Memory B cell (primary cell): ENCODE data around the gene MMP24OS.
"Not testable (repeated sequence)": the region's sequence is repeated elsewhere in the genome, so short reads cannot be mapped to it uniquely, and the experiment has no call there.

ENCODE experiments used
- ATAC-seq: fragments of 150-1000 bp; cut with Tn5 transposase; 2 replicates; pipeline ENCODE4 v1.10.0; 2021; ENCODE audit warnings: low read depth, mild to moderate bottlenecking, moderate library complexity
- DNase-seq, 2 donors: peaks; one replicate each; pipeline ENCODE4 v3.0.0; 2022; ENCODE audit warnings: low spot score in 2 of 2
- H3K27ac Mint-ChIP-seq: one replicate; pipeline ENCODE4 v1.8.0; 2022; ENCODE audit warnings: mild to moderate bottlenecking, moderate library complexity, mixed read lengths
- H3K27me3 Mint-ChIP-seq: one replicate; pipeline ENCODE4 v1.8.0; 2022; ENCODE audit warnings: mixed read lengths
- H3K36me3 Mint-ChIP-seq: one replicate; pipeline ENCODE4 v1.8.0; 2022; ENCODE audit warnings: mild to moderate bottlenecking, mixed read lengths
- H3K4me1 Mint-ChIP-seq: one replicate; pipeline ENCODE4 v1.8.0; 2022; ENCODE audit warnings: mixed read lengths
- H3K4me3 Mint-ChIP-seq: one replicate; pipeline ENCODE4 v1.8.0; 2022; ENCODE audit warnings: mild to moderate bottlenecking, moderate library complexity, mixed read lengths
- H3K9me3 Mint-ChIP-seq: one replicate; pipeline ENCODE4 v1.8.0; 2022; ENCODE audit warnings: mixed read lengths

Gene MMP24OS

GRCh38 chr20:35264755-35265154 is 13.2 kb downstream of the MMP24OS start:
- Mint-ChIP-seq H3K4me3 (no peak overlapping the region), H3K9me3 (no peaks in the 10 kb centered on the region), H3K36me3 (peaks cover 26% of the 10 kb centered on the region), H3K4me1 (peaks cover 4% of the 10 kb centered on the region), H3K27me3 (no peaks in the 10 kb centered on the region), H3K27ac (no peak overlapping the region)
- DNase-seq, result no peak
- no peak for ATAC-seq

- no peak for ATAC-seq
- no peaks in the 10 kb centered on the region for H3K9me3 Mint-ChIP-seq
- no peaks in the 10 kb centered on the region for H3K4me1 Mint-ChIP-seq
- H3K27me3 Mint-ChIP-seq, result no peaks in the 10 kb centered on the region
- no peak overlapping the region for H3K4me3 Mint-ChIP-seq
- H3K27ac Mint-ChIP-seq, result peak overlapping the region; percentile 80
- peaks cover 23% of the 10 kb centered on the region for H3K36me3 Mint-ChIP-seq
- no peak for DNase-seq
These were observed 14.2 kb downstream of the MMP24OS start for GRCh38 chr20:35263532-35264341.

- ATAC-seq, H3K4me1 Mint-ChIP-seq, H3K27me3 Mint-ChIP-seq, DNase-seq, H3K4me3 Mint-ChIP-seq, H3K9me3 Mint-ChIP-seq: not testable (repeated sequence)
- H3K27ac Mint-ChIP-seq, result peak overlapping the region; percentile 80
- peaks cover 23% of the 10 kb centered on the region for H3K36me3 Mint-ChIP-seq
These were observed 15.0 kb downstream of the MMP24OS start for GRCh38 chr20:35262731-35263531.

- not testable (repeated sequence) for ATAC-seq, H3K4me1 Mint-ChIP-seq, H3K4me3 Mint-ChIP-seq, H3K27me3 Mint-ChIP-seq, H3K27ac Mint-ChIP-seq, DNase-seq, H3K9me3 Mint-ChIP-seq
- peaks cover 19% of the 10 kb centered on the region for H3K36me3 Mint-ChIP-seq
These were observed 15.6 kb downstream of the MMP24OS start for GRCh38 chr20:35262321-35262720.

GRCh38 chr20:35260426-35260825 is 17.5 kb downstream of the MMP24OS start:
- ATAC-seq (no peak), DNase-seq (no peak)
- no peaks in the 10 kb centered on the region for H3K27me3 Mint-ChIP-seq
- peaks cover 17% of the 10 kb centered on the region for H3K36me3 Mint-ChIP-seq
- no peak overlapping the region for H3K27ac Mint-ChIP-seq
- H3K4me1 Mint-ChIP-seq, result no peaks in the 10 kb centered on the region
- no peaks in the 10 kb centered on the region for H3K9me3 Mint-ChIP-seq
- no peak overlapping the region for H3K4me3 Mint-ChIP-seq

- H3K36me3 Mint-ChIP-seq, result peaks cover 9% of the 10 kb centered on the region
- DNase-seq (no peak), ATAC-seq (no peak)
- H3K4me1 Mint-ChIP-seq, result peaks cover 2% of the 10 kb centered on the region
- H3K27ac Mint-ChIP-seq, result no peak overlapping the region
- no peak overlapping the region for H3K4me3 Mint-ChIP-seq
- no peaks in the 10 kb centered on the region for H3K9me3 Mint-ChIP-seq
- H3K27me3 Mint-ChIP-seq, result no peaks in the 10 kb centered on the region
These were observed 20.6 kb downstream of the MMP24OS start for GRCh38 chr20:35257175-35257909.

GRCh38 chr20:35254448-35254999 is 23.4 kb downstream of the MMP24OS start:
- ATAC-seq (no peak), DNase-seq (no peak)
- Mint-ChIP-seq H3K4me3 (no peak overlapping the region), H3K36me3 (peaks cover 9% of the 10 kb centered on the region), H3K27ac (no peak overlapping the region), H3K9me3 (no peaks in the 10 kb centered on the region), H3K27me3 (no peaks in the 10 kb centered on the region), H3K4me1 (peaks cover 20% of the 10 kb centered on the region)

- H3K27me3 Mint-ChIP-seq, result no peaks in the 10 kb centered on the region
- H3K9me3 Mint-ChIP-seq, result no peaks in the 10 kb centered on the region
- H3K4me1 Mint-ChIP-seq, result peaks cover 20% of the 10 kb centered on the region
- H3K27ac Mint-ChIP-seq, result no peak overlapping the region
- H3K4me3 Mint-ChIP-seq, result no peak overlapping the region
- peaks cover 9% of the 10 kb centered on the region for H3K36me3 Mint-ChIP-seq
- DNase-seq (no peak), ATAC-seq (no peak)
These were observed 24.9 kb downstream of the MMP24OS start for GRCh38 chr20:35253010-35253409.

- ATAC-seq, DNase-seq, H3K27me3 Mint-ChIP-seq, H3K9me3 Mint-ChIP-seq, H3K4me3 Mint-ChIP-seq: not testable (repeated sequence)
- peaks cover 12% of the 10 kb centered on the region for H3K36me3 Mint-ChIP-seq
- peaks cover 24% of the 10 kb centered on the region for H3K4me1 Mint-ChIP-seq
- peak overlapping the region; percentile 95 for H3K27ac Mint-ChIP-seq
These were observed 25.3 kb downstream of the MMP24OS start for GRCh38 chr20:35252598-35252997.

- no peak for DNase-seq
- H3K36me3 Mint-ChIP-seq, result peaks cover 10% of the 10 kb centered on the region
- peaks cover 25% of the 10 kb centered on the region for H3K4me1 Mint-ChIP-seq
- no peaks in the 10 kb centered on the region for H3K9me3 Mint-ChIP-seq
- peak overlapping the region; percentile 95 for H3K27ac Mint-ChIP-seq
- H3K27me3 Mint-ChIP-seq, result no peaks in the 10 kb centered on the region
- H3K4me3 Mint-ChIP-seq, result no peak overlapping the region
- ATAC-seq, result peak; percentile 80
These were observed 25.9 kb downstream of the MMP24OS start for GRCh38 chr20:35252037-35252461.

- Mint-ChIP-seq H3K4me3 (no peak overlapping the region), H3K9me3 (no peaks in the 10 kb centered on the region), H3K36me3 (peaks cover 10% of the 10 kb centered on the region), H3K27ac (peak overlapping the region; percentile 95), H3K27me3 (no peaks in the 10 kb centered on the region), H3K4me1 (peaks cover 25% of the 10 kb centered on the region)
- ATAC-seq, result no peak
- DNase-seq, result no peak
These were observed 26.3 kb downstream of the MMP24OS start for GRCh38 chr20:35251613-35251940.

GRCh38 chr20:35248641-35249475 is 29.1 kb downstream of the MMP24OS start:
- Mint-ChIP-seq H3K36me3 (peaks cover 6% of the 10 kb centered on the region), H3K27me3 (no peaks in the 10 kb centered on the region), H3K27ac (no peak overlapping the region), H3K9me3 (no peaks in the 10 kb centered on the region), H3K4me1 (peaks cover 25% of the 10 kb centered on the region), H3K4me3 (no peak overlapping the region)
- ATAC-seq (no peak), DNase-seq (no peak)

- Mint-ChIP-seq H3K36me3 (peaks cover 6% of the 10 kb centered on the region), H3K27me3 (peaks cover 2% of the 10 kb centered on the region), H3K4me3 (no peak overlapping the region), H3K27ac (no peak overlapping the region), H3K9me3 (no peaks in the 10 kb centered on the region), H3K4me1 (peaks cover 17% of the 10 kb centered on the region)
- DNase-seq (no peak), ATAC-seq (no peak)
These were observed 31.2 kb downstream of the MMP24OS start for GRCh38 chr20:35246723-35247122.
